Keratinocyte (primary cell): Measurements from ENCODE around the gene TAB2. TPM values are rescaled to one million over a fixed set of nuclear protein-coding genes. Genes with fewer than 3 reads are reported as not detected.

Source experiments
- DNase-seq: peaks from one replicate; pipeline ENCODE4 v3.0.0-alpha.2; 2011; ENCODE audit warnings: low read depth, missing footprints, low spot score
- FAIRE-seq: peaks from 2 replicates; lab custom pipeline; 2011; peaks lifted over from hg19 to GRCh38; lab: Jason Lieb, UNC
- H2AFZ ChIP-seq: 2 replicates; pipeline ENCODE4 v1.6.0; 2012; ENCODE audit warnings: low read length, control low read depth, inconsistent platforms; ENCODE audit not compliant: control insufficient read depth
- H3K27ac ChIP-seq: 2 replicates; pipeline ENCODE4 v1.5.1; 2011; ENCODE audit warnings: low read length; ENCODE audit not compliant: control insufficient read depth, insufficient read depth
- H3K27me3 ChIP-seq: 3 replicates; pipeline ENCODE4 v1.6.0; 2011; ENCODE audit warnings: low read length; ENCODE audit not compliant: control insufficient read depth, insufficient read depth; ENCODE audit errors: extremely low read depth
- H3K36me3 ChIP-seq, 2 experiments: 2 replicates in 1 of 2; 3 replicates in 1 of 2; pipeline ENCODE4 v1.5.1; 2011; ENCODE audit warnings: low read length in 2 of 2, mild to moderate bottlenecking in 1 of 2; ENCODE audit not compliant: control insufficient read depth in 2 of 2, insufficient read depth in 2 of 2; ENCODE audit errors: extremely low read depth in 1 of 2
- H3K4me1 ChIP-seq: 3 replicates; pipeline ENCODE4 v1.5.1; 2011; ENCODE audit warnings: low read length; ENCODE audit not compliant: control insufficient read depth, insufficient read depth; ENCODE audit errors: extremely low read depth
- H3K4me2 ChIP-seq: 3 replicates; pipeline ENCODE4 v1.6.0; 2011; ENCODE audit warnings: low read depth, low read length; ENCODE audit not compliant: control insufficient read depth, insufficient read depth; ENCODE audit errors: extremely low read depth
- H3K4me3 ChIP-seq, 3 experiments: fragments of 200-600 bp in 1 of 3; sonication (generic) in 1 of 3; 2 replicates in 2 of 3; 3 replicates in 1 of 3; pipeline ENCODE4 v1.5.1; 2011 to 2016; ENCODE audit warnings: low read length in 3 of 3, mild to moderate bottlenecking in 3 of 3, control low read depth in 2 of 3, inconsistent platforms in 1 of 3, low read depth in 1 of 3, mixed read lengths in 1 of 3, mixed run types in 1 of 3, moderate library complexity in 1 of 3; ENCODE audit not compliant: control insufficient read depth in 2 of 3, insufficient read depth in 2 of 3; ENCODE audit errors: extremely low read depth in 1 of 3
- H3K79me2 ChIP-seq: 2 replicates; pipeline ENCODE4 v1.6.0; 2012; ENCODE audit warnings: low read length; ENCODE audit not compliant: control insufficient read depth, insufficient read depth
- H3K9ac ChIP-seq: 3 replicates; pipeline ENCODE4 v1.6.0; 2011; ENCODE audit warnings: low read length; ENCODE audit not compliant: control insufficient read depth, insufficient read depth; ENCODE audit errors: extremely low read depth
- H3K9me1 ChIP-seq: 3 replicates; pipeline ENCODE4 v1.6.0; 2011; ENCODE audit warnings: low read length; ENCODE audit not compliant: control insufficient read depth, insufficient read depth; ENCODE audit errors: extremely low read depth
- H3K9me3 ChIP-seq: 2 replicates; pipeline ENCODE4 v1.5.1; 2012; ENCODE audit warnings: low read depth, low read length; ENCODE audit not compliant: control insufficient read depth
- H4K20me1 ChIP-seq: 3 replicates; pipeline ENCODE4 v1.6.0; 2011; ENCODE audit warnings: low read length; ENCODE audit not compliant: control insufficient read depth, insufficient read depth; ENCODE audit errors: extremely low read depth
- EZH2 ChIP-seq: IDR thresholded peaks from one replicate; pipeline ENCODE4 v1.6.1; 2012; ENCODE audit warnings: inconsistent platforms, mild to moderate bottlenecking, low read length, moderate library complexity
- dilution Hi-C: fragments of 300-500 bp; cut with MboI; formaldehyde crosslinking; loops from one replicate; pipeline ENCODE4 v1.7.0; 2020; ENCODE audit warnings: low sequenced_read_pairs; ENCODE audit not compliant: extremely low pct_ligation_motif_present
- polyA plus RNA-seq, 5 experiments: library from polyadenylated mRNA; depleted of rRNA in 3 of 5; stranded (reverse) in 3 of 5; stranded (forward) in 1 of 5; unstranded in 1 of 5; fragments of >200 nt; gene quantifications; 1 replicate in 1 of 5; 2 replicates in 3 of 5; 3 replicates in 1 of 5; pipeline versions ENCODE4 v1.2.1 to v1.2.3, GENCODE V29; 2011 to 2012; ENCODE audit warnings: missing spikeins in 2 of 5, low read depth in 1 of 5, low replicate concordance in 1 of 5
- TF ChIP-seq, protein P1 (sequence below), 3 experiments: IDR thresholded peaks in 1 of 3; conservative IDR thresholded peaks in 1 of 3; optimal IDR thresholded peaks in 1 of 3; 2 replicates in 2 of 3; 3 replicates in 1 of 3; pipeline versions ENCODE3 to v1.5.1; 2011; ENCODE audit warnings: low read length in 3 of 3, mild to moderate bottlenecking in 3 of 3, moderate library complexity in 2 of 3, control low read depth in 1 of 3, inconsistent platforms in 1 of 3; ENCODE audit not compliant: insufficient read depth in 2 of 3; ENCODE audit errors: extremely low read depth in 1 of 3

The TAB2 gene
- polyA plus RNA-seq, 1 donor (not counting 4 experiments of a cell fraction or from before 2014, with no cell fraction given), result 47.5 TPM

DNA sequence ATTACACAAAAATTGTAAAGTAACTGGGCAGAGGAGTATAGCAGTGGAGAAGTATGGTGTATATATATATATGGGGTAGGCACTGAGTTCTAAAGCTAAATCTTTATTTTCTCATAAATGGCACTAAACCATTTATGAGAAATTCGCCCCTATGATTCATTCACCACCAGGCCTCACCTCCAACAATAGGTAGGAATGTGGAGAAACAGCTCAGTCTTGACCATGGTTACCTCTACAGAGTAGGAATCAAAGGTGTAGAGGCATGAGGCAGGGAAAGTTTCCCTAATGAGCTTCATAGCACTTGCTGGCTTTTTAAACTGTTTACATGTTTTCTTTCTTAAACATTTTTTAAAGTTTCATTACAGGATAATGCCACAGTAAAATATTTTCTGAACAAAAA lies 45.6 kb downstream of the TAB2 start:
- dilution Hi-C loops, result no loop called here
- no peak for DNase-seq
- Histone ChIP-seq H3K36me3 (no peaks in the 10 kb centered on the region), H3K4me1 (peaks cover 13% of the 10 kb centered on the region), H3K79me2 (peaks cover 83% of the 10 kb centered on the region), H2AFZ (no peak overlapping the region), H3K4me3 (no peak overlapping the region), H3K9me3 (no peaks in the 10 kb centered on the region), H3K9me1 (no peaks in the 10 kb centered on the region), H3K4me2 (peak overlapping the region; percentile 42), H3K27me3 (no peaks in the 10 kb centered on the region), H4K20me1 (no peaks in the 10 kb centered on the region), H3K27ac (no peak overlapping the region), H3K9ac (no peak overlapping the region)
- no peak for TF ChIP-seq EZH2
- TF ChIP-seq, protein P1, sequence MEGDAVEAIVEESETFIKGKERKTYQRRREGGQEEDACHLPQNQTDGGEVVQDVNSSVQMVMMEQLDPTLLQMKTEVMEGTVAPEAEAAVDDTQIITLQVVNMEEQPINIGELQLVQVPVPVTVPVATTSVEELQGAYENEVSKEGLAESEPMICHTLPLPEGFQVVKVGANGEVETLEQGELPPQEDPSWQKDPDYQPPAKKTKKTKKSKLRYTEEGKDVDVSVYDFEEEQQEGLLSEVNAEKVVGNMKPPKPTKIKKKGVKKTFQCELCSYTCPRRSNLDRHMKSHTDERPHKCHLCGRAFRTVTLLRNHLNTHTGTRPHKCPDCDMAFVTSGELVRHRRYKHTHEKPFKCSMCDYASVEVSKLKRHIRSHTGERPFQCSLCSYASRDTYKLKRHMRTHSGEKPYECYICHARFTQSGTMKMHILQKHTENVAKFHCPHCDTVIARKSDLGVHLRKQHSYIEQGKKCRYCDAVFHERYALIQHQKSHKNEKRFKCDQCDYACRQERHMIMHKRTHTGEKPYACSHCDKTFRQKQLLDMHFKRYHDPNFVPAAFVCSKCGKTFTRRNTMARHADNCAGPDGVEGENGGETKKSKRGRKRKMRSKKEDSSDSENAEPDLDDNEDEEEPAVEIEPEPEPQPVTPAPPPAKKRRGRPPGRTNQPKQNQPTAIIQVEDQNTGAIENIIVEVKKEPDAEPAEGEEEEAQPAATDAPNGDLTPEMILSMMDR (optimal IDR thresholded peaks at IDR 0.05 in 1 of 3, IDR thresholded peaks at IDR 0.05 in 1 of 3, conservative IDR thresholded peaks at IDR 0.05 in 1 of 3; ENCODE audit: extremely low read depth in 1 of 3, insufficient read depth in 2 of 3, low read length in 3 of 3), result no peak
- peak; percentile 94 for FAIRE-seq

DNA sequence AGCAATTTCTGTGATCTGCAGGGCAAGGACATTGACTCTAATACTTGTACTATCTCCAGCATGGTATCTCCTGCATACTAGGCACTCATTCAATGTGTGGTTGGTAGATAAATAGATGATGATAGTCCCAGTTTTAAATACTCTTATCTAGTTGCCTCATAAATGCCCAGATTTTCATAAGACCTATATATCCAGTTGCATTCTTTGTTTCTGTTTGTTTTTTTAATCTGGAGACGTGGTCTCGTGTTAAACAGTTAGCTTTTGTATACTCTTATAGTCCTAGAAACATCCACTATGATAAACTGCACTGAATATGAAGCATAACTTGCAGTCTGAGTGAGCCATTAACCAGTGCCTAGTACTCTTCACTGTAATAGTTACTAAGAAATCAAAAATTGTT lies 47.0 kb downstream of the TAB2 start:
- H3K27me3 ChIP-seq, result no peaks in the 10 kb centered on the region
- no peaks in the 10 kb centered on the region for H3K36me3 ChIP-seq
- no peak overlapping the region for H3K4me2 ChIP-seq
- FAIRE-seq, result no peak
- H3K27ac ChIP-seq, result no peak overlapping the region
- dilution Hi-C loops, result no loop called here
- DNase-seq, result no peak
- no peaks in the 10 kb centered on the region for H4K20me1 ChIP-seq
- no peak overlapping the region for H3K4me3 ChIP-seq
- no peaks in the 10 kb centered on the region for H3K9me3 ChIP-seq
- peaks cover 13% of the 10 kb centered on the region for H3K4me1 ChIP-seq
- H3K9me1 ChIP-seq, result no peaks in the 10 kb centered on the region
- peaks cover 75% of the 10 kb centered on the region for H3K79me2 ChIP-seq
- no peak overlapping the region for H3K9ac ChIP-seq
- no peak overlapping the region for H2AFZ ChIP-seq
- no peak for TF ChIP-seq EZH2

DNA sequence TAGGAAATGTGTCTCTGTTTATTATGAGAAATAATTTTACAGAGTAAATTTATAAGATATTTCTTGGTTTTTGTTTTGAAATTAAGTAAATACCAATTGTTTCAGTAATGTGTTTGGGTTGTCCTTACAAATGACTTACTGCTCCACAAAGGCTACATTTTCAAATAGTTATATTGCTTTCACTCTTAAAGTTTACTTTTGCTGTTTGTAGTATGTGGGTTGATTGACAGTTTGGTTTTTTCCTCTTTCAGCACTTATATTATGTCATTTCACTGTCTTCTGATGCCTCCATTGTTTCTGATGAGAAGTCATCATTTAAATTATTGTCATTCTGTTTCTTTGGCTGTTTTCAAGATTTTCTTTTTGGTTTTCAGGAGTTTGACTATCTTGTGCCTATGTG lies 47.7 kb downstream of the TAB2 start:
- FAIRE-seq, result no peak
- dilution Hi-C loops, result no loop called here

More for the DNA sequence above, 47.7 kb downstream of the TAB2 start:
- H3K27ac ChIP-seq, result no peak overlapping the region
- H3K4me3 ChIP-seq, result no peak overlapping the region
- H3K79me2 ChIP-seq, result peaks cover 76% of the 10 kb centered on the region
- H3K9me3 ChIP-seq, result no peaks in the 10 kb centered on the region
- peaks cover 13% of the 10 kb centered on the region for H3K4me1 ChIP-seq
- DNase-seq, result no peak
- H3K36me3 ChIP-seq, result no peaks in the 10 kb centered on the region
- H3K9me1 ChIP-seq, result no peaks in the 10 kb centered on the region
- no peak overlapping the region for H3K4me2 ChIP-seq
- no peak for TF ChIP-seq EZH2
- TF ChIP-seq, protein P1 (optimal IDR thresholded peaks at IDR 0.05 in 1 of 3, IDR thresholded peaks at IDR 0.05 in 1 of 3, conservative IDR thresholded peaks at IDR 0.05 in 1 of 3; ENCODE audit: extremely low read depth in 1 of 3, insufficient read depth in 2 of 3, low read length in 3 of 3), result no peak
- H4K20me1 ChIP-seq, result no peaks in the 10 kb centered on the region
- no peak overlapping the region for H2AFZ ChIP-seq
- no peak overlapping the region for H3K9ac ChIP-seq
- no peaks in the 10 kb centered on the region for H3K27me3 ChIP-seq
